Adipose tissue (tissue), 3 donors: ENCODE measurements around the gene GLT8D2. TPM values are rescaled to one million over a fixed set of nuclear protein-coding genes. Genes with fewer than 3 reads are reported as not detected.

Source experiments
- H3K27ac ChIP-seq: one replicate; pipeline ENCODE4 v1.5.1; 2013; ENCODE audit warnings: low read depth, low read length
- WGBS, 3 donors: extraction: QIAGEN DNeasy Blood & Tissue Kit; methylation state at CpG; one replicate each; pipeline ENCODE4 v1.1.7; 2013; 5-methylcytosine and 5-hydroxymethylcytosine counted together
- polyA plus RNA-seq, 3 donors: library from polyadenylated mRNA; stranded (reverse); fragments of 200-250 nt; gene quantifications; one replicate each; pipeline ENCODE4 v1.2.3, GENCODE V29; 2013
- donor health status: healthy with polysubstance abuse.
- donor health status: Bipolar disorder and iron deficiency.
- donor health status: healthy.

GLT8D2 gene
- 10 to 100 TPM in 1 of 3 donors, 1 to 10 TPM in 2; 1.0 to 29.4 (median 7.1) TPM for polyA plus RNA-seq

GRCh38 chr12:104049903-104050356, at the start of gene GLT8D2:
Gene GLT8D2 (minus strand): TSS chr12:104050187. CDS start chr12:104019648, 30,539 bp downstream.
- H3K27ac ChIP-seq = no peak within 1 kb of the TSS
- WGBS, 3 donors = 1 to 2% (median 1%) methylated on average over 24 of the region's 24 CpGs

- WGBS, 3 donors = 93 to 97% (median 97%) methylated on average over 2 of the region's 2 CpGs
- H3K27ac ChIP-seq = no peak overlapping the region
Observed at GRCh38 chr12:104097954-104098353, 48.0 kb upstream of the GLT8D2 start.

GRCh38 chr12:104095289-104095688, 45.3 kb upstream of the GLT8D2 start:
- H3K27ac ChIP-seq = no peak overlapping the region
- 64 to 93% (median 72%) methylated on average over 1 of the region's 1 CpG for WGBS, 3 donors

- H3K27ac ChIP-seq = no peak overlapping the region
- 96 to 99% (median 97%) methylated on average over 3 of the region's 3 CpGs for WGBS, 3 donors
Observed at GRCh38 chr12:104094284-104094683, 44.3 kb upstream of the GLT8D2 start.

GRCh38 chr12:104091136-104091535, 41.1 kb upstream of the GLT8D2 start:
- H3K27ac ChIP-seq = no peak overlapping the region
- WGBS, 3 donors = 95 to 98% (median 95%) methylated on average over 4 of the region's 4 CpGs

- H3K27ac ChIP-seq = no peak overlapping the region
- 95 to 97% (median 97%) methylated on average over 1 of the region's 1 CpG for WGBS, 3 donors
Observed at GRCh38 chr12:104090685-104091084, 40.7 kb upstream of the GLT8D2 start.

GRCh38 chr12:104083769-104084475, 33.9 kb upstream of the GLT8D2 start:
- no peak overlapping the region for H3K27ac ChIP-seq
- WGBS, 3 donors = 92 to 96% (median 96%) methylated on average over 8 of the region's 8 CpGs

GRCh38 chr12:104080764-104081163, 30.8 kb upstream of the GLT8D2 start:
- WGBS, 3 donors = 74 to 88% (median 81%) methylated on average over 1 of the region's 1 CpG
- H3K27ac ChIP-seq = no peak overlapping the region

GRCh38 chr12:104079024-104079423, 29.0 kb upstream of the GLT8D2 start:
- 69 to 87% (median 83%) methylated on average over 1 of the region's 1 CpG for WGBS, 3 donors
- no peak overlapping the region for H3K27ac ChIP-seq

- WGBS, 3 donors = 91 to 97% (median 92%) methylated on average over 1 of the region's 1 CpG
- no peak overlapping the region for H3K27ac ChIP-seq
Observed at GRCh38 chr12:104073699-104074098, 23.7 kb upstream of the GLT8D2 start.

- 95 to 98% (median 97%) methylated on average over 2 of the region's 2 CpGs for WGBS, 3 donors
Observed at GRCh38 chr12:104072099-104072498, 22.1 kb upstream of the GLT8D2 start.

GRCh38 chr12:104064842-104065427, 14.9 kb upstream of the GLT8D2 start:
- no peak overlapping the region for H3K27ac ChIP-seq
- 0 to 1% (median 1%) methylated on average over 36 to 41 of the region's 41 CpGs for WGBS, 3 donors

More at GRCh38 chr12:104072099-104072498, 22.1 kb upstream of the GLT8D2 start:
- no peak overlapping the region for H3K27ac ChIP-seq

- WGBS, 3 donors = 0% methylated on average over 63 to 74 of the region's 74 CpGs
Observed at GRCh38 chr12:104064031-104064841, 14.2 kb upstream of the GLT8D2 start, which contains the start of gene HCFC2. Gene HCFC2 (plus strand): TSS chr12:104064531. CDS start chr12:104064561, 30 bp downstream.

GRCh38 chr12:104063712-104064030, 13.7 kb upstream of the GLT8D2 start:
- no peak overlapping the region for H3K27ac ChIP-seq
- 0 to 2% (median 1%) methylated on average over 7 of the region's 7 CpGs for WGBS, 3 donors

More at GRCh38 chr12:104064031-104064841, 14.2 kb upstream of the GLT8D2 start, which contains the start of gene HCFC2:
- H3K27ac ChIP-seq = no peak within 1 kb of the TSS

- 53 to 67% (median 67%) methylated on average over 2 of the region's 2 CpGs for WGBS, 3 donors
- no peak overlapping the region for H3K27ac ChIP-seq
Observed at GRCh38 chr12:104060791-104061190, 10.8 kb upstream of the GLT8D2 start.

GRCh38 chr12:104059963-104060362, 10.0 kb upstream of the GLT8D2 start:
- H3K27ac ChIP-seq = no peak overlapping the region
- WGBS, 3 donors = 57 to 84% (median 69%) methylated on average over 2 of the region's 2 CpGs

GRCh38 chr12:104058802-104059201, 8.8 kb upstream of the GLT8D2 start:
- 79 to 86% (median 85%) methylated on average over 4 of the region's 4 CpGs for WGBS, 3 donors
- no peak overlapping the region for H3K27ac ChIP-seq

GRCh38 chr12:104057771-104058197, 7.8 kb upstream of the GLT8D2 start:
- 8 to 16% (median 14%) methylated on average over 1 of the region's 1 CpG for WGBS, 3 donors

GRCh38 chr12:104056419-104056972, 6.5 kb upstream of the GLT8D2 start:
- WGBS, 3 donors = 27 to 75% (median 71%) methylated on average over 4 of the region's 4 CpGs
- no peak overlapping the region for H3K27ac ChIP-seq

More at GRCh38 chr12:104057771-104058197, 7.8 kb upstream of the GLT8D2 start:
- H3K27ac ChIP-seq = no peak overlapping the region
